A549 (cell line): ENCODE measurements around the gene KIF5A.

ENCODE experiments used
- CEBPB ChIP-seq, 2 experiments: fragments of >200 bp in 1 of 2; sonication (Bioruptor Twin) in 1 of 2; formaldehyde crosslinking in 1 of 2; IDR thresholded peaks; 2 replicates each; pipeline ENCODE4 v1.6.1; 2012 to 2016
- CHD2 ChIP-seq: fragments of 150-350 bp; IDR thresholded peaks from 2 replicates; pipeline ENCODE4 v1.6.1; 2014; ENCODE audit warnings: low read length; ENCODE audit not compliant: partially characterized antibody
- CTCF ChIP-seq: fragments of >200 bp; sonication (Bioruptor Twin); formaldehyde crosslinking; IDR thresholded peaks from 3 replicates; pipeline ENCODE4 v1.5.1; 2016
- ESRRA ChIP-seq: fragments of 150-350 bp; IDR thresholded peaks from 2 replicates; pipeline ENCODE4 v1.6.1; 2014; ENCODE audit warnings: mild to moderate bottlenecking, low read length, borderline replicate concordance
- HDAC2 ChIP-seq: fragments of 200-600 bp; sonication (generic); IDR thresholded peaks from 2 replicates; pipeline ENCODE4 v1.6.1; 2016
- MAFK ChIP-seq: fragments of 450-650 bp; IDR thresholded peaks from 2 replicates; pipeline ENCODE4 v1.6.1; 2014; ENCODE audit not compliant: partially characterized antibody
- NPAS2 ChIP-seq: fragments of 250-450 bp; sonication (Bioruptor Pico); IDR thresholded peaks from 2 replicates; pipeline ENCODE4 v1.8.0; 2022; ENCODE audit warnings: mild to moderate bottlenecking, moderate library complexity, borderline replicate concordance
- POLR2A ChIP-seq: IDR thresholded peaks from 2 replicates; pipeline ENCODE4 v1.6.1; 2012; ENCODE audit warnings: mild to moderate bottlenecking, low read length
- POLR2AphosphoS2 ChIP-seq: conservative IDR thresholded peaks from 2 replicates; pipeline ENCODE4 v1.6.1; 2012; ENCODE audit warnings: low read length, improper control_type of control experiment, inconsistent platforms
- RNF2 ChIP-seq: fragments of 200-600 bp; sonication (generic); IDR thresholded peaks from 2 replicates; pipeline ENCODE4 v1.6.1; 2016; ENCODE audit warnings: low read depth, mild to moderate bottlenecking, antibody characterized with exemption, moderate library complexity, borderline replicate concordance
- TP53 ChIP-seq: fragments of 250-450 bp; sonication (Bioruptor Pico); IDR thresholded peaks from 2 replicates; pipeline ENCODE4 v1.5.0; 2021; ENCODE audit warnings: mild to moderate bottlenecking, moderate library complexity

GRCh38 chr12:57629897-57630471 is 80.1 kb downstream of the KIF5A start:
- no peak for TF ChIP-seq CTCF
- TF ChIP-seq RNF2, result no peak
- no peak for TF ChIP-seq CHD2
- no peak for TF ChIP-seq TP53 (CRISPR knock-in tag)
- TF ChIP-seq POLR2AphosphoS2, result no peak
- TF ChIP-seq POLR2A, result no peak
- TF ChIP-seq CEBPB (IDR thresholded peaks at IDR 0.05), result no peak
- no peak for TF ChIP-seq HDAC2
- no peak for TF ChIP-seq ESRRA
- no peak for TF ChIP-seq NPAS2 (CRISPR knock-in tag)
- TF ChIP-seq MAFK, result no peak
